Ishikawa (cell line): ENCODE results near the gene RCOR2.

Experiments
- CEBPB ChIP-seq: IDR thresholded peaks from 2 replicates; pipeline ENCODE4 v1.6.1; 2012
- CREB1 ChIP-seq: IDR thresholded peaks from 2 replicates; pipeline ENCODE4 v1.6.1; 2012; ENCODE audit warnings: low read depth
- EGR1 ChIP-seq: IDR thresholded peaks from 2 replicates; pipeline ENCODE4 v1.6.1; 2012
- EP300 ChIP-seq: IDR thresholded peaks from 2 replicates; pipeline ENCODE4 v1.6.1; 2012; ENCODE audit warnings: borderline replicate concordance
- FOXM1 ChIP-seq: IDR thresholded peaks from 2 replicates; pipeline ENCODE4 v1.6.1; 2012; ENCODE audit warnings: low read depth, borderline replicate concordance
- MAX ChIP-seq: IDR thresholded peaks from 2 replicates; pipeline ENCODE4 v1.6.1; 2012
- NFIC ChIP-seq: IDR thresholded peaks from 2 replicates; pipeline ENCODE4 v1.6.1; 2012
- RAD21 ChIP-seq: IDR thresholded peaks from 2 replicates; pipeline ENCODE4 v1.6.1; 2012; ENCODE audit warnings: low read depth
- REST ChIP-seq: IDR thresholded peaks from 2 replicates; pipeline ENCODE4 v1.6.1; 2012; ENCODE audit warnings: low read depth, mild to moderate bottlenecking
- TAF1 ChIP-seq: IDR thresholded peaks from 2 replicates; pipeline ENCODE4 v1.6.1; 2012; ENCODE audit warnings: low read depth, mild to moderate bottlenecking
- TCF12 ChIP-seq: IDR thresholded peaks from 2 replicates; pipeline ENCODE4 v1.6.1; 2012; ENCODE audit warnings: low read depth
- TEAD4 ChIP-seq: IDR thresholded peaks from 2 replicates; pipeline ENCODE4 v1.6.1; 2012
- USF1 ChIP-seq: IDR thresholded peaks from 2 replicates; pipeline ENCODE4 v1.6.1; 2012
- YY1 ChIP-seq: IDR thresholded peaks from 2 replicates; pipeline ENCODE4 v1.6.1; 2012; ENCODE audit warnings: low read depth
- ZBTB7A ChIP-seq: IDR thresholded peaks from 2 replicates; pipeline ENCODE4 v1.6.1; 2012; ENCODE audit warnings: low read depth

RCOR2 gene

GRCh38 chr11:63912678-63913077 is 4.3 kb downstream of the RCOR2 start:
- TF ChIP-seq TCF12 = no peak
- no peak for TF ChIP-seq NFIC
- no peak for TF ChIP-seq USF1
- no peak for TF ChIP-seq TAF1
- TF ChIP-seq EP300 = no peak

- TF ChIP-seq USF1 (no peak), EGR1 (no peak), TCF12 (no peak), ZBTB7A (no peak), NFIC (no peak), FOXM1 (no peak), TEAD4 (no peak), EP300 (no peak), MAX (no peak), CEBPB (no peak), TAF1 (no peak), CREB1 (no peak), RAD21 (no peak), REST (no peak), YY1 (no peak)
Measured at GRCh38 chr11:63911876-63912275, 5.1 kb downstream of the RCOR2 start.

- no peak for TF ChIP-seq NFIC
- no peak for TF ChIP-seq FOXM1
- TF ChIP-seq TCF12 = no peak
- no peak for TF ChIP-seq TEAD4
- TF ChIP-seq CEBPB = no peak
- TF ChIP-seq CREB1 = no peak
- TF ChIP-seq RAD21 = no peak
- no peak for TF ChIP-seq REST
- no peak for TF ChIP-seq TAF1
- no peak for TF ChIP-seq YY1
- no peak for TF ChIP-seq EGR1
- no peak for TF ChIP-seq MAX
- no peak for TF ChIP-seq EP300
- TF ChIP-seq ZBTB7A = no peak
Measured at GRCh38 chr11:63911440-63911839, 5.5 kb downstream of the RCOR2 start.

- TF ChIP-seq MAX = no peak
- TF ChIP-seq TEAD4 = no peak
- TF ChIP-seq EP300 = no peak
- no peak for TF ChIP-seq USF1
Measured at GRCh38 chr11:63910675-63911074, 6.3 kb downstream of the RCOR2 start.

DNA sequence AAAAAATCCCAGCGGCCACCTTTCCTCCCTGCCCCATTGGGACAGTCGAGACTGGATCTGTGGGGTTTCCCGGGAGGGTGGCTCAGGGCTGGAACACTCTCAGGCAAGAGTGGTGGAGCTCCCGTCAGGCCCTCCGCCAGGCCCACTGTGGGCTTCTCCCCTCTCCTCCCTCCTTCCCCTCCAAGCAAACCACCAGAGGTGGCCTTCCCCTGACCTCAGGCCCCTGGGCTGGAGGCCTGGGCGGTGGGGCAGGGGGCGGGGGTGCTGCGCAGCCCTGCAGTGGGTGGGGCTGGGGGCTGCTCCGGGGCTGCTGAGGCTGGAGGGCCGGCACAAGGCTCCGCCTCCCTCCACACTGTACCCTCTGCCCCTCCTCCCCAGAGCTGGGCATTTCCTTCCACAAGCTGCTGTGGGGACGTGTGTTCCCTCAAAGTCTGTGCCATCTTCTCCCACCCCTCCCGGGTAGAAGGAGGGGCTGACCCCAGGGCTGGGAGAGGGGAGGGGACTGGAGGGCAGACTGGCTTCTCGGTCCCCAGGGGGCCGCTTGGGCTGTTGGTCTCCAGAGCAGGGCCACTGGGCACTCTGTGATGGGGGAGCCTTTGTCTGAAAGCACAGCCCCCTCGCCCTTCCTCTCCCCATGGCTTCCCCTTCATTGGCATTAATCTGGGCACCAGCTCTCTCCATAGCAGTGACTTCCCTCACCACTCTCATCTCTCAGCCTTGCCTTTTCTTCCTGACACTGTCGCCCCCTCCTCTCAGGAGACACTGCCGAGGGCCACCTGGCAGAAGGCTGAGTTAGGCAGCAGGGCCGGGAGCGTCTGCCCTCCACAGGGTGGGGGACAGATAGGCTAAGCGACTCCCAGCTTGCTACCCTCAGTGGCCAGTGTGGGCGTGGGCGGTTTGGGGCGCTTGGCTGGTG is 7.1 kb downstream of the RCOR2 start:
- TF ChIP-seq USF1 (no peak), YY1 (no peak), RAD21 (no peak), CREB1 (no peak), FOXM1 (no peak), REST (no peak), MAX (no peak), TCF12 (no peak), TEAD4 (no peak), EP300 (no peak), NFIC (no peak), TAF1 (no peak), EGR1 (no peak)
